M059J (cell line): Measurements from ENCODE around the gene SLC22A12. TPM values are rescaled to one million over a fixed set of nuclear protein-coding genes. Genes with fewer than 3 reads are reported as not detected.
A peak's percentile ranks its signal among the peaks of the same experiment; 100 is the strongest.
"Not testable (repeated sequence)": the region's sequence is repeated elsewhere in the genome, so short reads cannot be mapped to it uniquely, and the experiment has no call there.

Source experiments
- DNase-seq: peaks from one replicate; pipeline ENCODE4 v3.0.0-alpha.2; 2012; ENCODE audit warnings: low read depth
- total RNA-seq: library from RNA; depleted of rRNA; stranded (reverse); fragments of >200 nt; shearing (Covaris generic); gene quantifications from 2 replicates; pipeline ENCODE4 v1.2.3, GENCODE V29; 2014; rRNA removed

Gene SLC22A12
- total RNA-seq, result not detected in 2 replicates

- DNase-seq, result no peak
These were observed at the start of gene SLC22A12 for GRCh38 chr11:64590763-64591221. Gene SLC22A12, plus strand, starts transcription at chr11:64591220. Its CDS starts 337 bp downstream, at chr11:64591557.

- no peak for DNase-seq
These were observed 48.6 kb upstream of the SLC22A12 start for GRCh38 chr11:64542172-64543125.

- no peak for DNase-seq
These were observed 47.2 kb upstream of the SLC22A12 start for GRCh38 chr11:64543818-64544217.

GRCh38 chr11:64544616-64545296 is 46.3 kb upstream of the SLC22A12 start:
- DNase-seq, result peak; percentile 15

- DNase-seq, result peak; percentile 93
These were observed 45.4 kb upstream of the SLC22A12 start for GRCh38 chr11:64545619-64546018.

GRCh38 chr11:64546176-64546575 is 44.8 kb upstream of the SLC22A12 start:
- DNase-seq, result no peak

- peak; percentile 20 for DNase-seq
These were observed 44.4 kb upstream of the SLC22A12 start for GRCh38 chr11:64546600-64546999.

- DNase-seq, result no peak
These were observed 41.1 kb upstream of the SLC22A12 start for GRCh38 chr11:64549969-64550368.

- DNase-seq, result peak; percentile 12
These were observed 37.3 kb upstream of the SLC22A12 start for GRCh38 chr11:64553554-64554201.

- DNase-seq, result no peak
These were observed 34.8 kb upstream of the SLC22A12 start for GRCh38 chr11:64556044-64556720.

- no peak for DNase-seq
These were observed 34.2 kb upstream of the SLC22A12 start for GRCh38 chr11:64556721-64557250.

- no peak for DNase-seq
These were observed 32.8 kb upstream of the SLC22A12 start for GRCh38 chr11:64558065-64558745.

- no peak for DNase-seq
These were observed 32.2 kb upstream of the SLC22A12 start for GRCh38 chr11:64558869-64559268.

GRCh38 chr11:64559351-64560138 is 31.5 kb upstream of the SLC22A12 start:
- no peak for DNase-seq

- DNase-seq, result no peak
These were observed 30.8 kb upstream of the SLC22A12 start for GRCh38 chr11:64560139-64560771.

- DNase-seq, result no peak
These were observed 30.1 kb upstream of the SLC22A12 start for GRCh38 chr11:64560941-64561340.

GRCh38 chr11:64561429-64561828 is 29.6 kb upstream of the SLC22A12 start:
- not testable (repeated sequence) for DNase-seq

GRCh38 chr11:64561984-64562722 is 28.9 kb upstream of the SLC22A12 start:
- DNase-seq, result no peak
